GM23338 (cell line): Measurements from ENCODE around the gene PGM2. TPM values are rescaled to one million over a fixed set of nuclear protein-coding genes. Genes with fewer than 3 reads are reported as not detected.

ENCODE experiments used
- ATAC-seq: fragments of 200-7000 bp; cut with Tn5 transposase; 3 replicates; pipeline ENCODE4 v1.9.1; 2020
- DNase-seq: peaks from one replicate; pipeline ENCODE4 v3.0.0-alpha.2; 2015; ENCODE audit warnings: low spot score
- H2AFZ ChIP-seq: fragments of 200-600 bp; sonication (generic); 2 replicates; pipeline ENCODE4 v1.8.0; 2016; ENCODE audit warnings: antibody characterized with exemption, mild to moderate bottlenecking, moderate library complexity
- H3F3A ChIP-seq: fragments of 200-600 bp; sonication (generic); replicated peaks from 2 replicates; pipeline ENCODE4 v1.8.0; 2017; ENCODE audit warnings: antibody characterized with exemption, mixed run types, low read depth
- H3K27ac ChIP-seq: fragments of 200-600 bp; sonication (generic); 2 replicates; pipeline ENCODE4 v1.6.1; 2016; ENCODE audit warnings: low read depth
- H3K27me3 ChIP-seq: fragments of 200-600 bp; sonication (generic); 2 replicates; pipeline ENCODE4 v1.8.0; 2016; ENCODE audit warnings: mild to moderate bottlenecking, mixed run types, moderate library complexity; ENCODE audit not compliant: insufficient read depth
- H3K36me3 ChIP-seq: fragments of 200-600 bp; sonication (generic); 2 replicates; pipeline ENCODE4 v1.8.0; 2016; ENCODE audit warnings: mild to moderate bottlenecking; ENCODE audit not compliant: insufficient read depth
- H3K4me1 ChIP-seq: fragments of 200-600 bp; sonication (generic); 2 replicates; pipeline ENCODE4 v1.8.0; 2016; ENCODE audit warnings: mild to moderate bottlenecking, moderate library complexity; ENCODE audit not compliant: insufficient read depth
- H3K4me2 ChIP-seq: fragments of 200-600 bp; sonication (generic); 2 replicates; pipeline ENCODE4 v1.7.1; 2017; ENCODE audit warnings: mixed run types
- H3K4me3 ChIP-seq: fragments of 200-600 bp; sonication (generic); 2 replicates; pipeline ENCODE4 v1.6.1; 2016; ENCODE audit warnings: mixed run types
- H3K79me2 ChIP-seq: fragments of 200-600 bp; sonication (generic); replicated peaks from 2 replicates; pipeline ENCODE4 v1.8.0; 2017; ENCODE audit warnings: mild to moderate bottlenecking; ENCODE audit not compliant: insufficient read depth
- H3K9me2 ChIP-seq: fragments of 200-600 bp; sonication (generic); 2 replicates; pipeline ENCODE4 v1.8.0; 2017; ENCODE audit not compliant: insufficient read depth
- H4K20me1 ChIP-seq: fragments of 200-600 bp; sonication (generic); replicated peaks from 2 replicates; pipeline ENCODE4 v1.8.0; 2017; ENCODE audit warnings: mild to moderate bottlenecking; ENCODE audit not compliant: insufficient read depth
- H3K27ac Mint-ChIP-seq: 2 replicates; pipeline ENCODE4 v1.8.0; 2020; ENCODE audit warnings: inconsistent platforms, mild to moderate bottlenecking, moderate library complexity, mixed read lengths
- H3K27me3 Mint-ChIP-seq: 3 replicates; pipeline ENCODE4 v1.8.0; 2022; ENCODE audit warnings: low read depth, mild to moderate bottlenecking, moderate library complexity, mixed read lengths, inconsistent platforms; ENCODE audit not compliant: insufficient read depth, poor library complexity
- H3K36me3 Mint-ChIP-seq: 3 replicates; pipeline ENCODE4 v1.8.0; 2021; ENCODE audit warnings: low read depth, mild to moderate bottlenecking, inconsistent platforms, moderate library complexity, mixed read lengths
- H3K4me1 Mint-ChIP-seq: 3 replicates; pipeline ENCODE4 v1.8.0; 2020; ENCODE audit warnings: mild to moderate bottlenecking, inconsistent platforms, mixed read lengths
- H3K4me3 Mint-ChIP-seq: 3 replicates; pipeline ENCODE4 v1.8.0; 2021; ENCODE audit warnings: moderate library complexity, mild to moderate bottlenecking, inconsistent platforms, mixed read lengths
- H3K9me3 Mint-ChIP-seq: 3 replicates; pipeline ENCODE4 v1.8.0; 2020; ENCODE audit warnings: moderate library complexity, mild to moderate bottlenecking, inconsistent platforms, mixed read lengths
- CTCF ChIP-seq, 2 experiments: fragments of 200-600 bp in 1 of 2; sonication (generic) in 1 of 2; conservative IDR thresholded peaks; 2 replicates each; pipeline versions ENCODE4 v1.5.1 to v1.6.1; 2016 to 2017; ENCODE audit warnings: antibody characterized with exemption in 2 of 2, low read depth in 2 of 2, mild to moderate bottlenecking in 2 of 2, moderate library complexity in 1 of 2
- EZH2 ChIP-seq: fragments of 200-600 bp; sonication (generic); IDR thresholded peaks from one replicate; pipeline ENCODE4 v1.8.0; 2017; ENCODE audit warnings: antibody characterized with exemption, mild to moderate bottlenecking, low read depth; ENCODE audit not compliant: unreplicated experiment
- JUNB ChIP-seq: IDR thresholded peaks from one replicate; pipeline ENCODE4 v1.6.1; 2016; ENCODE audit warnings: antibody characterized with exemption; ENCODE audit not compliant: unreplicated experiment
- NANOG ChIP-seq: IDR thresholded peaks from 2 replicates; pipeline ENCODE4 v1.6.1; 2016; ENCODE audit warnings: antibody characterized with exemption, borderline replicate concordance
- REST ChIP-seq: IDR thresholded peaks from one replicate; pipeline ENCODE4 v1.6.1; 2018; ENCODE audit warnings: antibody characterized with exemption; ENCODE audit not compliant: unreplicated experiment
- STAT1 ChIP-seq: IDR thresholded peaks from one replicate; pipeline ENCODE4 v1.6.1; 2016; ENCODE audit warnings: antibody characterized with exemption; ENCODE audit not compliant: unreplicated experiment
- ZNF331 ChIP-seq: fragments of 250-450 bp; sonication (Bioruptor Pico); IDR thresholded peaks from 2 replicates; pipeline ENCODE4 v1.5.0; 2020; ENCODE audit warnings: low read depth, mild to moderate bottlenecking, moderate library complexity
- ZNF462 ChIP-seq: fragments of 250-450 bp; sonication (Bioruptor Pico); IDR thresholded peaks from 2 replicates; pipeline ENCODE4 v1.5.0; 2020; ENCODE audit warnings: mild to moderate bottlenecking, moderate library complexity
- polyA plus RNA-seq: library from polyadenylated mRNA; unstranded; fragments of >200 nt; fragmentation: Nextera tagmentation; extraction: Ambion mirVana; gene quantifications from 2 replicates; pipeline ENCODE4 v1.2.1, GENCODE V29; 2016
- total RNA-seq: library from RNA; depleted of rRNA; stranded (reverse); fragments of >200 nt; shearing (Covaris generic); gene quantifications from 2 replicates; pipeline ENCODE4 v1.2.3, GENCODE V29; 2014

PGM2 gene
- total and polyA plus RNA-seq, 2 experiments from 2014 or later = 11.4 to 30.8 TPM

GRCh38 chr4:37845201-37845600, 18.7 kb downstream of the PGM2 start:
- DNase-seq = no peak
- ATAC-seq = no peak
- Histone ChIP-seq H3F3A (no peaks in the 10 kb centered on the region), H3K79me2 (no peaks in the 10 kb centered on the region), H3K9me2 (no peaks in the 10 kb centered on the region), H3K4me3 (no peak overlapping the region), H3K4me2 (no peak overlapping the region), H3K27me3 (no peaks in the 10 kb centered on the region), H3K27ac (no peak overlapping the region), H3K36me3 (peaks cover 37% of the 10 kb centered on the region), H2AFZ (no peak overlapping the region), H3K4me1 (no peaks in the 10 kb centered on the region), H4K20me1 (peaks cover 6% of the 10 kb centered on the region)
- H3K36me3 Mint-ChIP-seq = peaks cover 40% of the 10 kb centered on the region
- no peaks in the 10 kb centered on the region for H3K4me1 Mint-ChIP-seq
- H3K27me3 Mint-ChIP-seq = peaks cover 3% of the 10 kb centered on the region
- H3K4me3 Mint-ChIP-seq = no peak overlapping the region
- TF ChIP-seq NANOG = no peak
- no peak for TF ChIP-seq ZNF462 (CRISPR knock-in tag)
- no peak for TF ChIP-seq STAT1
- TF ChIP-seq REST = no peak
- no peak for TF ChIP-seq CTCF (conservative IDR thresholded peaks at IDR 0.05; ENCODE audit: low read depth in 2 of 2)
- TF ChIP-seq ZNF331 (CRISPR knock-in tag) = no peak
- TF ChIP-seq EZH2 = no peak
- TF ChIP-seq JUNB = no peak
- no peaks in the 10 kb centered on the region for H3K9me3 Mint-ChIP-seq
- H3K27ac Mint-ChIP-seq = no peak overlapping the region
